ENCODE results near the gene DPH2. TPM values are rescaled to one million over a fixed set of nuclear protein-coding genes. Genes with fewer than 3 reads are reported as not detected.

DPH2 gene
- total RNA-seq, 1 experiment from 2014 or later, result 44.0 TPM

DNA sequence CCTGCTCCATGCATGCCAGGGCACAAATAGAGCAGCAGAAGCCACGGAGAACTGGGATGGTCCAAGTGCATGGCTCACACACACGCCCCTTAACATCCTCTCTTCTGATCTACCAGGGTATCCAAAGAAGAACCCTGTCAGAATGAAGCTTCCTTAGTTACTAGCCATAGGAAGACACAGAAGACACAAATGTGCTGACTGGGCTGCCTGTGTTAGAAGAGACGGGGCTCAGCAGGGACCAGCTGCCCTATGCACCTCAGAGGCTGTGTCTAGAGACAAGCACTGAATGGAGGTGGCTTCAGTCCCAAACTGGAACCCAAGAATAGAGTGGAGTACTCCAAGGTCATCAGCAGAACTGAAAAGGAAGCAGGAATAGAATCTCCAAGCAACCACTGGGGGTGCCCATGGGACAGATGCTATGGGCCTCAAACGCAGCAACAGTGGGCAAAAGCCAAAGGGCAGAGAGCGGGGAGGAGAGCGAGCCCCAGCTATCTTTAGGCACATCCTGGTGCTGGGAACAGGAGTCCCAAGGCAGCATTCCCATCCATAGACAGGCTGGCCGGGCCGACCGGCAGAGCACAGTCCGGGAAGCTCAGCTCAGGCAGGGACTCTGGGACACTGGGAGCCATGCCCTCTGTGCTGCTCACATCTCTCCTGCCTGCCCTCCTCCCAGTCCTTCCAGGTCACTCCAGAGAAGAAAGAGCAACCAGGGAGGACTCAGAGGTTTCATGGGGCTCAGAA lies 51.9 kb downstream of the DPH2 start:
- Histone ChIP-seq H3K9me3 (no peaks in the 10 kb centered on the region), H3K36me3 (no peaks in the 10 kb centered on the region), H3K27me3 (no peaks in the 10 kb centered on the region), H3K4me3 (no peak overlapping the region)
- DNase-seq, result no peak

Other genes with a start within 250 kb of the DPH2 start
- not detected in 2 replicates for gene ARTN, start 36.2 kb upstream of the DPH2 start, total RNA-seq (2014; rRNA removed; shearing (Covaris generic); ENCODE audit: low replicate concordance)
- 14.4 and 24.4 TPM in 2 replicates for gene IPO13, start 23.1 kb upstream of the DPH2 start, total RNA-seq (2014; rRNA removed; shearing (Covaris generic); ENCODE audit: low replicate concordance)
- gene ATP6V0B, start 5.0 kb downstream of the DPH2 start, total RNA-seq (2014; rRNA removed; shearing (Covaris generic); ENCODE audit: low replicate concordance), result 124 and 126 TPM in 2 replicates
- 62.1 and 95.8 TPM in 2 replicates for gene B4GALT2, start 9.2 kb downstream of the DPH2 start, total RNA-seq (2014; rRNA removed; shearing (Covaris generic); ENCODE audit: low replicate concordance)
- gene CCDC24, start 21.6 kb downstream of the DPH2 start, total RNA-seq (2014; rRNA removed; shearing (Covaris generic); ENCODE audit: low replicate concordance), result 1.6 and 5.9 TPM in 2 replicates
- 1.6 and 6.0 TPM in 2 replicates for gene SLC6A9, start 61.5 kb downstream of the DPH2 start, total RNA-seq (2014; rRNA removed; shearing (Covaris generic); ENCODE audit: low replicate concordance)
- 3.1 TPM in 1 of 2 replicates, not detected in the other for gene KLF17, start 148.8 kb downstream of the DPH2 start, total RNA-seq (2014; rRNA removed; shearing (Covaris generic); ENCODE audit: low replicate concordance)
- gene KLF18, start 171.6 kb downstream of the DPH2 start, total RNA-seq (2014; rRNA removed; shearing (Covaris generic); ENCODE audit: low replicate concordance), result not detected in 2 replicates
- 15.6 and 36.4 TPM in 2 replicates for gene DMAP1, start 243.5 kb downstream of the DPH2 start, total RNA-seq (2014; rRNA removed; shearing (Covaris generic); ENCODE audit: low replicate concordance)